ENCODE data around the gene DAB1. TPM values are rescaled to one million over a fixed set of nuclear protein-coding genes. Genes with fewer than 3 reads are reported as not detected.

DAB1 gene
- total RNA-seq, 1 experiment from 2014 or later, result not detected

DNA sequence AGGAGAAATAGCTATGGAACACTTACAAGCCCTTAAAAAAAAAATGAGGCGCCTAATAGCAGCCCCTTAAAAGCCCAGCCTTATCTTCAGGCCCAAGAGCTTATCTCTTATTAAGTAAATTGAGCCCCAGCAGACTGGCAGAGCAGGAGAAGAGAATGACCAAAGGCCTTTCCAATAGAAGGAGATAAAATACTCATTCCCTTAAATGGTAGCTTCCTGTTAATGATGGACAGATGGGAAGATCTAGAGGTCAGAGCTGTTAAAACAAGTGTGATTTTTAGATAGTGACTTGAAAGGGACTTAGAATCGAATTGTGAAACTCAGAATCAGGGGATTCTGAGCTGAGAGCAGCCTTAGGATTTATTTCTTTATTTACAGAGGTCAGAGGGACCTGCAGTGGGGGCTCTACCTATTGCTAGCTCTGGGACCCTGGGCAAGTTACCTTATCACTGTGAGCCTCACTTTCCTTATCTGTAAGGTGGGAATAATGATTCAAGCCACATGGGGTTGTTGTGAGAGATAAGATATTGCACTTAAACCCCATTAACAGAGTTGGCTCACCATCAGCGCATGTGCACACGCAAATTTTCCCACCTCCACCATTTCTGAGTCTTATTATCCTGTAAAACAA lies 356.8 kb downstream of the DAB1 start:
- Histone ChIP-seq H4K20me1 (ENCODE audit: insufficient read depth) (no peaks in the 10 kb centered on the region), H3K4me2 (ENCODE audit: low read length) (no peak overlapping the region), H3K36me3 (ENCODE audit: control insufficient read depth in 1 of 2, insufficient read depth in 2 of 2, low read length in 2 of 2) (no peaks in the 10 kb centered on the region), H3K9me2 (ENCODE audit: insufficient read depth) (no peaks in the 10 kb centered on the region), H3K27ac (ENCODE audit: low read depth, low read length) (no peak overlapping the region), H3K27me3 (ENCODE audit: insufficient read depth, low read length) (peaks cover 16% of the 10 kb centered on the region; the same call in 1 of the 2 replicates), H3K4me1 (ENCODE audit: control insufficient read depth in 1 of 2, insufficient read depth in 2 of 2, low read length in 2 of 2) (no peaks in the 10 kb centered on the region), H3K4me3 (replicated peaks in 1 of 2; ENCODE audit: low read depth in 1 of 2, low read length in 2 of 2) (no peak overlapping the region), H2AFZ (ENCODE audit: low read depth, low read length, poor library complexity, severe bottlenecking) (no peak overlapping the region), H3K9ac (ENCODE audit: low read length) (no peak overlapping the region), H3K9me3 (ENCODE audit: control insufficient read depth in 1 of 2, insufficient read depth in 1 of 2, low read depth in 1 of 2, low read length in 2 of 2) (no peaks in the 10 kb centered on the region), H3K79me2 (ENCODE audit: insufficient read depth, low read length) (no peaks in the 10 kb centered on the region)
- TF ChIP-seq ATF3 (IDR thresholded peaks at IDR 0.05), result no peak
- TF ChIP-seq SRF (IDR thresholded peaks at IDR 0.05; ENCODE audit: low read depth), result no peak
- TF ChIP-seq EGR1 (IDR thresholded peaks at IDR 0.05; ENCODE audit: low read depth), result no peak
- TF ChIP-seq REST (IDR thresholded peaks at IDR 0.05; ENCODE audit: low read depth), result no peak
- TF ChIP-seq ZFX (IDR thresholded peaks at IDR 0.05), result no peak
- TF ChIP-seq TCF7L2 (IDR thresholded peaks at IDR 0.05; ENCODE audit: borderline replicate concordance, extremely low read depth, insufficient read depth, insufficient read length), result no peak
- TF ChIP-seq RAD21 (IDR thresholded peaks at IDR 0.05; ENCODE audit: low read depth), result no peak
- no peak for TF ChIP-seq POLR2AphosphoS5 (IDR thresholded peaks at IDR 0.05; ENCODE audit: low read depth, low read length)
- no peak for TF ChIP-seq SIN3A (IDR thresholded peaks at IDR 0.05; ENCODE audit: low read depth)
- TF ChIP-seq ELF1 (IDR thresholded peaks at IDR 0.05; ENCODE audit: borderline replicate concordance, low read depth), result no peak
- no peak for TF ChIP-seq YY1 (IDR thresholded peaks at IDR 0.05; ENCODE audit: extremely low read depth, insufficient replicate concordance, low read depth, low read length)
- no peak for TF ChIP-seq POLR2A (IDR thresholded peaks at IDR 0.05; ENCODE audit: borderline replicate concordance, extremely low read depth, insufficient read depth, insufficient read length)
- TF ChIP-seq CBX3 (IDR thresholded peaks at IDR 0.05; ENCODE audit: low read depth), result no peak
- ATAC-seq (no peak), DNase-seq (ENCODE audit: low read depth, low spot score) (no peak)
- RAD21 ChIA-PET (ENCODE audit: low non-redundant PET in 1 of 2, low total read pairs in 2 of 2, uncharacterized antibody in 2 of 2, unreplicated experiment in 2 of 2), result no interaction called here
- POLR2A ChIA-PET, result no interaction called here
- CTCF ChIA-PET, result no interaction called here
- intact Hi-C loops (cut with micrococcal nuclease), result no loop called here
- BruUV-seq (replicated peaks), result no TSS peak

Data from HCT116 (cell line).